HG03442 (cell line): ENCODE results near the gene WAC.
"Not testable (repeated sequence)": the region's sequence is repeated elsewhere in the genome, so short reads cannot be mapped to it uniquely, and the experiment has no call there.

Experiments
- ATAC-seq: cut with Tn5 transposase; IDR thresholded peaks from one replicate; pipeline ENCODE4 v1.9.1; 2021; ENCODE audit warnings: mild to moderate bottlenecking, moderate library complexity; ENCODE audit not compliant: unreplicated experiment

The WAC gene

DNA sequence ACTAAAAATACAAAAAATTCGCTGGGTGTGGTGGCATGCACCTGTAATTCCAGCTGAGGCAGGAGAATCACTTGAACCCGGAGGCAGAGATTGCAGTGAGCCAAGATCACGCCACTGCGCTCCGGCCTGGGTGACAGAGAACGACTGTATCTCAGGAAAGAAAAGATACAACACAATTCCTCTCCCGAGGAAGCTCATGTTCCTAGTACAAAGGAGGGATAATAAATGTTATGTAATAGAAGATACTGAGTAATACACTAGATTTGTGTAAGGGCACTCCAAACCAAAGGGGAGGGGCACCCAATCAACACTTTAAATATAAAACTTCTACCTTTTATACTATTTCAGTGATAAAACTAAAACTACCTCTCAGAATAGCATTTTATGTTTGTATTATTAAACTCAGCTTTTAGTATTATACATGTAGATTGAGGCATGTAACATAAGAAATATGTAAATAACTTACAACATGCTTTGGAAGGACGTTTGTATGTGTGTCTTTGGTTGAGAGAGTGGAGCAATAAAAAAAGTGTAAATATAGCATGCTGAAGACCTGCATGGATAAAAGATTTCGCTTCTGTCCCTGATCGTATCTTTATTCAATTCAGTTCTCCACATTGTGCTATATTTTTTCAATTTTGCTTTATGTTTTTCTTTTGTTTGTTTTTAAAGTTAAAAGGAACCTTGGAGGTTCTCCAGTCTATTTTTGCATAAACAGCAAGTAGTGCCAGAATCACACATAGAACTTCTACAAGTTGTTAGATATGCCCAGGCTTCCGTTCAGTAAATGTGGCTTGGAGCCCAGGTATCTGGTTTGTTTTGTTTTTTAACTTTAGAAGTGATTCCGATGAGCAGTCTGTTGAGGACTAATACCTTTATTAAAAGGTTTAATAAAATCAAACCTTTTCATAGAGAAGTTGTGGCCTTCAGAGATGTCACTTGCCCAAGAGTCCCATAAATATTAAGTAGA lies 71.9 kb downstream of the WAC start:
- no peak for ATAC-seq

DNA sequence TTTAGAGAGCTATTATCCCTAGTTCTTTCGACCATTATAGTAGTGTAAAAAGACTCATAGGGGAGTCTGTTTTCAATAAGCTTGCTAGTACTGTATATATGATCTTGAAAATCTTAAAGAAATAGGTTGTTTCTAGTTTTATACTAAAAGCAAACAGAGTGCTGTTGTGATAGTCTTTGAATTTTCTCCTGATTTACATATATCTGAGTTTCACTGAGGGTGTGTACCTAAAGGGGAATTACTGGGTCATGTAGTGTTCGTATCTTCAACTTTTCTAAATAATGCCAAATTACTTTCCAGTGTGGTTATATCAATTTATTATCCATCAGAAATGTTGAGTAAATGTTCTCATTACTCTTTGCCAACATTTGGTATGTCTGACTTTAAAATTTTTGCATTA lies 73.7 kb downstream of the WAC start:
- no peak for ATAC-seq

DNA sequence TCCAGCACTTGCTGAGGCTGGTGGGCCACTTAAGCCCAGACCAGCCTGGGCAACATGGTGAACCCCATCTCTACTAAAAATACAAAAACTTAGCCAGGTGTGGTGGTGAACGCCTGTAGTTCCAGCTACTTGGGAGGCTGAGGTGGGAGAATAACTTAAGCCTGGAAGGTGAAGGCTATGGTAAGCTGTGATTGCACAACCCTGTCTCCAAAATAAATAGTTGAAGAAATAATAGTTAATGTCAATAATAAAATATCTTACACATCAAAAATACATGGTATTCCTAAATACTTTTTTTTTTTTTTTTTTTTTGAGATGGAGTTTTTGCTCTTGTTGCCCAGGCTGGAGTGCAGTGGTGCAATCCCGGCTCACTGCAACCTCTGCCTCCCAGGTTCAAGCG lies 76.7 kb downstream of the WAC start:
- not testable (repeated sequence) for ATAC-seq

DNA sequence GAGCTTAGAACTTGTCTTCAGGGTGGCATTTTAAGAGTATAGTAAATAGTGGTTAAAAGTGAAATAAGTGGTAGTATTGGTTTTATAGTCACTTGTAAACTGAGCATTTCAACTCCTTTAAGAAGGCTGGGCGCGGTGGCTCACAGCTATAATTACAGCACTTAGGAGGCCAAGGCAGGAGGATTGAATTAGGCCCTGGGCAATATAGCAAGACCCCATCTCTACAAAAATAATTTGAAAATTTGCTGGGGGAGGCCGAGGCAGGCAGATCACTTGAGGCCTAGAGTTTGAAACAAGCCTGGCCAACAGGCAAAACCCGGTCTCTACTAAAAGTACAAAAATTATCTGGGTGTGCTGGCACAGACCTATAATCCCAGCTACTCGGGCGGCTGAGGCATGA lies 80.0 kb downstream of the WAC start:
- no peak for ATAC-seq

DNA sequence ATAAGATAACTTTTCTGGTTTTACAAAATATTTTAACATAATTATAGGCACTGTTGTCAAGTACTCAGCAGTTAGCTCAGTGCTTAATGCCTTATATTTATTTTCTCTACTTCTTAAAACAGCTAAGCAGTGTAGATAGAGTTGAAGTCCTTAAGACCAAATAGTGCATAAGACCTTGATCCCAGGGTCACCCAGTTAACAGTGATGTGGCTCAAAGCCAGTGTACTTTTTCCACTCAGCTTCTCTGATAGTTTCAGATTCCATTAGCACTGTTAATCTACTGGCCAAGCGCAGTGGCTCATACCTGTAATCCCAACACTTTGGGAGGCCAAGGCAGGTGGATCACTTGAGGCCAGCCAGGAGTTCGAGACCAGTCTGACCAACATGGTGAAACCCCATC lies 83.6 kb downstream of the WAC start:
- no peak for ATAC-seq

DNA sequence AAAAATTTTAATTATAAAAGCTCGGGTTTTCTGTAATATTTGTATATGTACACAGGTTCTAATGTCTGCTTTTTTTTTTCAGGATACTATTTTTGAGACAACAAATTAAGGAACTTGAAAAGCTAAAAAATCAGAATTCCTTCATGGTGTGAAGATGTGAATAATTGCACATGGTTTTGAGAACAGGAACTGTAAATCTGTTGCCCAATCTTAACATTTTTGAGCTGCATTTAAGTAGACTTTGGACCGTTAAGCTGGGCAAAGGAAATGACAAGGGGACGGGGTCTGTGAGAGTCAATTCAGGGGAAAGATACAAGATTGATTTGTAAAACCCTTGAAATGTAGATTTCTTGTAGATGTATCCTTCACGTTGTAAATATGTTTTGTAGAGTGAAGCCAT lies 86.5 kb downstream of the WAC start:
- no peak for ATAC-seq

DNA sequence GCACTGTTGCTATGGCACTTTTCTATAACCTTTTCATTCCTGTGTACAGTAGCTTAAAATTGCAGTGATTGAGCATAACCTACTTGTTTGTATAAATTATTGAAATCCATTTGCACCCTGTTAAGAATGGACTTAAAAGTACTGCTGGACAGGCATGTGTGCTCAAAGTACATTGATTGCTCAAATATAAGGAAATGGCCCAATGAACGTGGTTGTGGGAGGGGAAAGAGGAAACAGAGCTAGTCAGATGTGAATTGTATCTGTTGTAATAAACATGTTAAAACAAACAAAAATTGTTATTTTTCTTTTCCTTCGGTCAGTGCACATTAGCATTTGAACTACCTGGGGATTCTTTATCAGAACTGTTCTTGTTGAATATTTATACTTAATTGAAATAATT lies 87.3 kb downstream of the WAC start:
- no peak for ATAC-seq

DNA sequence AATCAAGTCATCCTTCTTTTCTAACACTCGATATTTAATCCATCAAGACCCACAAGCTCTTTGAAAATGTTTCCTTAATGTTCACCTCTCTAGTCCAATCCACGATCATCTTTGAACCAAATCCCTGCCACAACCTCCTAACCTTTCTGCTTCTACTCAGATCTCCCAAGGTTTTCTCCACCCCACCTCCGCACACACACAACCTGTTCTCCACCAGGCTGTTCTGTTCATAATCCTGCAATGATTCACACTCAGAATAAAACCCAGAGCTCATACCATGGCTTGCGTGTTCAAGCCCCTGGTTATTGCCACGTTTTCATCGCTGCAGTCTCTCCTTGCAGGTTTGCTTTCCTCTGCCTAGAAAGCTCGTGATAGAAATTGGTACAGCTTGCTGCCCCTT lies 90.6 kb downstream of the WAC start:
- no peak for ATAC-seq

DNA sequence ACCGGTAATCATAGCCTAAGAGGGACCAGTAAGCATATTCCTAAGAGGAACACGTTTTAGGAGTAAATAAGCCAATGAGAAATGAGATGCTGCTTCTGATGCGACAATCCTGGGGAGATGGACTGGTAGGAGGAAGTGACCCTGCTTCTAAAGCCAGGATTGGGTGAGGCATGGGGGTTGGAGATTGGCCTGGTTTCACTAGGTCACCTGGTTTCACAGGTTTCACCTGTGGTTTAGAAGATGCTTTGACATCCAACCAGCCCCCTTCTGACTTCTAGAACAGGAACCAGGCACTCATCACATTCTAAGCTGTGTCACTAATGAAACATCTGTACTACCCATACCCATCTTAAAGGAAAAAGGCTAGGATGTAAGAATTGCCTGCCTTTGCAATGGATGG lies 91.4 kb downstream of the WAC start:
- peak; percentile 38 for ATAC-seq

DNA sequence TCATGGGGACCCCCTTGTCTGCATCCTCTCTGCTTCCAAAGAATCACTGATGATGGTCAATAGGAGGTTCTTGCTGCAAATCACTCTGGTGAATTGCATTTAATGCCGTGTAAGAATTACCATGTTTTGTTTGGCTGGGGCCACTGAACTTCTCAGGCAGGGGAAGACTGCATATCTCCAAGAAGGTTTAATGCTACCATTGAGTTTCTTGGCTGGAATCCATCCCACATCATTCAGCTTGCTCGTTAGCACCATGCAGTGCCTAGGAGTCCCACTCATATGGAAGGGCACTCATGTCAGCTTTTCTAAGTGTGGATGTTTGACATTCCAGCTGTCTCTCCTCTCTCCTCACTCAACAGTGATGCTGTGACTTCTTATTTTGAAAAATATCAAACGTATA lies 94.2 kb downstream of the WAC start:
- ATAC-seq = no peak

DNA sequence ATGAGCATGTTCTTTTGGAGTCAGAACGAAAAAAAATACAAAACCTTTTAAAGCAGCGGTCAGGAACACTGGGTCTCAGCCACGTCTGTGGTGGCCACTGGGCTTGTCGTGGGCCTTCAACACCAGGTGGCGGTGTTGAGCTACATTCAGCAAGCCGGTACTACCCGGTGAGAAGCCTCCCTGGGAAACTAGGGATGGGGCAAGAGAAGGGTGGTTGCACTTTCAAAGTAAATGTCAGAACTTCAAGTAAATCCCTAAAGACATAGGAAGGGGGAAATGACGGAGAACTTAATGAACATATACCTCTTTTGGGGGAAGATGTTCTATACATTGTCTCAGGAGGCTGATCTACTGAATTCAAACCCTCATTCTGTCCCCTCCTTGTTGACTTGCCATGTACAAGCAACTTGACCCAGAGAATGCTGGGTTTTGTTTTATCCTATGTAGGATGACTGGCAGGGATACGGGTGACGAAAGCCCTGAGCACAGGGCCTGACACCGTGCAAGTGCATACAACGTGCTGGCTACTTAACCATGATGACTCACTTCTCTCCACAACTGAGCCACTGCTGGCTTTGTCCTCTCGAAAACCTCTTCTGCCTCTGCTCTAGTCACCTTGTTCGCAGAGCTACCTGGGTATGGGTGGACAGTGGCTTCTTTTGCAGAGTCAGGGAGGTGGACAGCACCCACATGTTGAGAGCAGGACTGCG lies 95.4 kb downstream of the WAC start:
- peak; percentile 73 for ATAC-seq

DNA sequence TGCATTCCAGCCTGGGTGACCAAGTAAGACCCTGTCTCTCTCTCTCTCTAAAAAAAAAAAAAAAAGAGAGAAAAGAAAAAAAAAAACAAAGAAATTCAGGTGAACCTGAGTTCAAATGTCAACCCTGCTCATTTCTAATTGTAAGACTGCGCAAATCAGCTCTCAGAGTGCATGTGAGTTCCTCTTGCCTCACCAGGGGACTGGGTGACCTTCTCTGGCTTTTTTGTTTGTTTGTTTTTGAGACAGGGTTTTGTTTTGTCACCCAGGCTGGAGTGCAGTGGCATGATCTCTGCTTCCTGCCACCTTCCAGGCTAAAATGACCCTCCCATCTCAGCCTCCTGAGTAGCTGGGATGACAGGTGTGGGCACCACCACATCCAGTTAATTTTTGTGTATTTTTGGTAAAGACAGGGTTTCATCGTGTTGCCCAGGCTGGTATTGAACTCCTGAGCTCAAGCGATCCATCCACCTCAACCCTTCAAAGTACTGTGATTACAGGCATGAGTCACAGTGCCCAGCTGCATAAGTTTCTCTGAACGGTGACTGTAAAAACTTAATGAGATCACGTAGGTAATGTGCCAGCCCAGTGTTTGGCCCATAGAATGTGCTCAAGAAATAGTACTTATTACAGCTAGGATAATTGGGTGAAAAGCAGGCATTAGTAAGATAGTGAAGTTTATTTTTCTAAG lies 99.1 kb downstream of the WAC start:
- ATAC-seq = no peak

DNA sequence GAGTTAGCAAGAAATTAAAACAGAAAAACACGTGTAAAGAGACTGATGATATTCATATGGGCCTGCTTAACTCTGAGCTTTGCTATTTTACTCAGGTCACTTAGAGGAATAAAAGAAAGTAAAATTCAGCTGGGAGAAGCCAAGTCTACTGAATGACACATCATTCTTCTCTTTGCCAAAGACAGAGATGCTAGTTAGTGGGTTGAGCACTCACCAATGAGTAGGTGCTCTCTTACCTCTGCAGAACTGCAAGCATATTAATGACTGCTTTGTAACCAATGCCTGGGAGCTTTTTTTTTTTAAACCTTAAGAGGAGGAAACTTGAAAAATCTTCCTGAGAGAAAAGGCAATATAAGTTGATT lies 99.6 kb downstream of the WAC start:
- ATAC-seq = no peak

DNA sequence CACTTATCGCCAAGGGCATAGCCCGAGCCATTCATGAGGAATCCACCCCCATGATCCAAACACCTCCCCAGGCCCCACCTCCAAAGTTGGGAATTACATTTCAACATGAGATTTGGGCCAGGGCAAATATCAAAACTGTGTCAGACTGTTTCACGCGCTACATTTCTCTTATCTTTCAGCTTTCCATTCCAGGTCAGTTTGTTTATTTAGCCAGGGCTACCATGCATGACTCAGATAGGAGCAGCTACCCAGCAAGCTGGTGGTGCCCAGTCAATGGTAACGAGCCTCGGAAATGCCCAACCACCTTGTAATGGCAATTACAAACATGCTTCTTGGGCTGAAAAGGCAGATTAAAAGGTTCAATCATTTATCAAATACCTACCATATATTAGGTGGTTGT lies 100.8 kb downstream of the WAC start:
- ATAC-seq = no peak

DNA sequence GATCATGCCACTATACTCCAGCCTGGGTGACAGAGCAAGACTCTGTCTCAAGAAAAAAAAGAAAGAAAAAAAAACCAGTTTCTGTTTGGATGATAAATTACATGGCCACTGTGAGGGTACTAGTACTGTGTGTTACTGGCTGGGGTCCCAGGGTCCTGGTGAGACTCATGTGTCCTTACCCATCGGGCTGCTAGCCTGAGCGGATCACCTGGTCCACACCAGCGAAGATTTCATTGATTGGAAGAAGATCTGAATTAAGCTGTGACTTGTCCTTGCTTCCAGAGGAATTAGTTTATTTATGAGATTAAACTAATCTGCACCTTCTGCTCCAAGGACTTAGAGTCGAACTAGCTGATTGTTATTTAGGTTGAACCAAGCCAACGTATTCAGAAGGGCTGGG lies 104.4 kb downstream of the WAC start:
- ATAC-seq = no peak

DNA sequence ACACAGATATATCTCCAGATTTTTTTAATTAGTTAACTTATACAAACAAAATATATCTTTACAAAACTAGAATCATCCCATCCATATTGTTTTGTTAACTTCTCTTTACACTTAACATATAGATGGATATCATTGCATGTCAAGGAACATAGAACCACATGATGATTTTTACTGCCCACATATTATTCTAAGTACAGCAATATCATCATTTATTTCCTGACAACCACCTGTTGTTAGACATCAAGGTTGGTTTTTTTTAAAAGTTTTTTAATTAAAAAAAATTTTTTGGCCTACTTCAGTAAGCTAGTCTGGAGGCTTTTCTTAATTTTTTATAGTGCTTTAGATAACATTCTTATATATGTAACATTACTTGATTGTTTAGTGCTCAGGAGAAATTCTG lies 105.5 kb downstream of the WAC start:
- ATAC-seq = no peak

DNA sequence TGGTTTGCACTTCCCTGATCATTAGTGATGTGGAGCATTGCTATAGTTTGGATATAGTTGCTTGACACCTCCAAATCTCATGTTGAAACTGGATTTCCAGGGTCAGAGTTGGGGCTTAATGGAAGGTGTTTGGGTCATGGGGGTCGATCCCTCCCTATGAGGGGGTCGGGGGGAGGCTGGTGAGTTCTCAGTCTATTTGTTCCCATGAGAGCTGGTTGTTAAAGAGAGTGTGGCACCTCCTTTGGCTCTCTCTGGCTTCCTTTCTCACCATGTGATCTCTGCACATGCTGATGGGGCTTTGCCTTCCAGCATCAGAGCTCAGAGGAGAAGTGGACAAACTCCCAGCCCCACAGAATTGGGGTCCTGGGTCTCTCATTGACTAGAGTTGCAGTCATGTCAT lies 107.6 kb downstream of the WAC start:
- no peak for ATAC-seq

DNA sequence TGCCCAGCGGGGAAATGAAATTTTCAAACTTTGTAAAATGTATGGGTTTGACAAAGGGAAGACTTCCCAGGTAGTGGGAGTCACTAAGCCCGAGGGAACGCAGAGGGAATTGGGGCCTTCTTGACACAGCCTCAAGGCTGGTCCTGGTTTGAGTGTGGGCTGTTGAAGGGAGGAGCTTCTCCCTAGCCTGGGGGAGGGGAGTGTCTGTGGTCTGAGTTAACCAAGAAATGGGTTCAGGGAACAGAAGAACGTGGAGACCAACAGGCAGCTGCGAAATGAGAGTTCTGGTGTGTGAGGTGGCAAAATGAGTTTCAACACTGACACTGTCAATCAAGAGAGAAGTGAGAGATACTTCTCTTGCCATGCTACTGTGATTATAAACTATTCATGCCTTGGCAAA lies 111.7 kb downstream of the WAC start:
- no peak for ATAC-seq

DNA sequence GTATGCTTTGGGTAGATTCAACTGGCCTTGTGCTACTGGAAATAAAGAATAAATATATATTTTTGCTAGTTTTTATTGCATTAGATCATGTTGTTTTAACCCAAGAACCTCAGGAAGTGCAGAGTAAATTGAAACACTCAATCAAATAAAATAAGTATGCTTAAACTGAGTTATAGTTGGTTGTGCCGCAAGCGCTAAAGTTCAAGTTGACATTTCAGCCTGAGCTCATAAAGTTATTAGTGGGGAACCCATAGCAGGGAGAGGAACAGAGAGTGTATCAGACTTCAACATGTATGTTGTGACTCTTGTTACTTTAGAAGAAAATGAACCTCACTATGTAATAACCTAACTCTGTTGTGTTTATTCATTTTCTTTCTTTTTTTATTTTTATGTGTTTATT lies 119.2 kb downstream of the WAC start:
- ATAC-seq = no peak

DNA sequence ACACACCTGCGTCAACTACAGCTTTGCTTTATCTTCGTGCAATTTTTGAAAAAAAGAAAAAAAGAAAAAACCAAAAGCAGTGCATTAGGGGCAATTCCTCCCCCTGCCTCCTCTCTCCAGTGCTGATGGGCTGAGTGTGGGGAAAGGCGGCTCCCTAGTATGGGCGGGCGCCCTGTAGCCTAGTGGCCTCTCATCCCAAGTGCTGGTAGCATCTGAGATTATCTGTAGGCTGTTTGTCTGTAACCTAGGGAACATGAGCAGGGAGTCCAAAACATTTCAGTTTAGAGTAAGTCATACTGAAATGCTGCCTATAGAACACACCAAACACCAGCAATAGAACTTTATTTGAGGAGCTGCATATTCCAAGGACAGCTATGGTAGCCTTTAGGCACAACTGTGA lies 119.8 kb downstream of the WAC start:
- ATAC-seq = no peak

DNA sequence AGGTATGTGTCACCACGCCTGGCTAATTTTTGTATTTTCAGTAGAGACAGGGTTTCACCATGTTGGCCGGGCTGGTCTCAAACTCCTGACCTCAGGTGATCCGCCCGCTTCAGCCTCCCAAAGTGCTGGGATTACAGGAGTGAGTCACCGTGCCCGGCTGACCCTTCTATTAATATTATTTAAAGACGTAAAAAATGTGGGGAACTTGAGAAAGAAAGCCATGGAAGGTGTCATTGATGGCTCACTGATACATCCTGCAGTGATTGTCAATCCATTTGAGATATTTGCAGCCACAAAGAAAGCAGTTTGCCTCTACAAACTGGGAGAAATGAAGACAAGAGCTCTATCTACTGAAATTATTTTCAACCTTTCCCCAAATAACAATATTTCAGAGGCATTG lies 125.9 kb downstream of the WAC start:
- not testable (repeated sequence) for ATAC-seq

DNA sequence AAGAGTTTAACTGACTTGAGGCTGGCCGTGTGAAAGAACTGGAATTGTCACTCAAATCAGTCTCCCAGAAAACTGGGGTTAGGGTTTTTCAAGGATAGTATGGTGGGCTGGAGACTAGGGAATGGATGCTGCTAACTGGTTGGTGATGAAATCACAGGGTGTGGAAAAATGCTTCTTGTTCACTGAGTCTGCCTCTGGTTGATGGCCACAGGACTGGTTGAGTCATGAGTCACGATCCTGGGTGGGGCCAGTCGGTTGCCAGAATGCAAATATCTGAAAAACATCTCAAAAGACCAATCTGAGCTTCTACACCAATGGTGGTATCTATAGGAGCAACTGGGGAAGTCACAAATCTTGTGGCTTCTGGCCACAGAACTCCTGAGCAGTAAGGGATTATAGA lies 128.1 kb downstream of the WAC start:
- ATAC-seq = no peak
